Urinary bladder (tissue), 4 donors: ENCODE data around the gene SLC35G3. TPM values are rescaled to one million over a fixed set of nuclear protein-coding genes. Genes with fewer than 3 reads are reported as not detected.
"Not testable (repeated sequence)": the region's sequence is repeated elsewhere in the genome, so short reads cannot be mapped to it uniquely, and the experiment has no call there.

Source experiments
- DNase-seq: peaks from one replicate; pipeline ENCODE4 v3.0.0-alpha.2; 2015; ENCODE audit errors: extremely low spot score
- H3K27ac ChIP-seq: one replicate; pipeline ENCODE4 v1.5.1; 2013; ENCODE audit warnings: low read depth, mild to moderate bottlenecking, moderate library complexity
- H3K36me3 ChIP-seq: one replicate; pipeline ENCODE4 v1.6.1; 2013; ENCODE audit warnings: mild to moderate bottlenecking, moderate library complexity; ENCODE audit not compliant: insufficient read depth
- H3K4me1 ChIP-seq: one replicate; pipeline ENCODE4 v1.6.1; 2013; ENCODE audit warnings: mild to moderate bottlenecking, moderate library complexity; ENCODE audit not compliant: insufficient read depth
- H3K4me3 ChIP-seq: one replicate; pipeline ENCODE4 v1.5.1; 2013; ENCODE audit warnings: low read depth, low read length
- WGBS: extraction: QIAGEN DNeasy Blood & Tissue Kit; methylation state at CpG from one replicate; pipeline ENCODE4 v1.1.7; 2013; 5-methylcytosine and 5-hydroxymethylcytosine counted together
- polyA plus RNA-seq: library from polyadenylated mRNA; stranded (reverse); fragments of 200-250 nt; gene quantifications from one replicate; pipeline ENCODE4 v1.2.3, GENCODE V29; 2013
- total RNA-seq: library from RNA; depleted of rRNA; stranded (reverse); fragments of >200 nt; gene quantifications from one replicate; pipeline ENCODE4 v1.2.3, GENCODE V29; 2014
- donor health status: healthy with polysubstance abuse.
- donor health status: healthy.

Gene SLC35G3
- total RNA-seq (not detected), polyA plus RNA-seq (not detected)

DNA sequence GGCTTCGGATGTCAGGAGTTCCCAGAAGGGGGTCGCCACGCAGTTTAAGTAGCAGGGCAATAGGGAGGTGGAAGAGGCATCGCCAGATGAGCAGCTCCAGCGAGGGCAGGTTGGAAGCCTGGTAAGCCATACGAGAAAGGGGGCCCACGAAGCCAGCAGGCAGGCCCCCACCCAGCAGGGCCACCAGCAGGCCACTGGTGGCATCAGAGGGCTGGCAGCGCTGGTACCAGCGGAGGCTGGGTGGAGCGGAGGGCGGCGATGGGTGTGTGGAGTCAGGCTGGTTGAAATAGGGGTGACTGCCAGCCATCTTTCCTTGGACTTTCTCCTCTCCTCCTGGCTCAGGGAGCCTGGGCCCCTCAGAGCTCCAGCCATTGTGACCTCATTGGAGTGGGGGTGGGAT is at the start of gene SLC35G3:
SLC35G3 (minus strand) TSS at position 393 of the 400 bp plus-strand sequence; CDS start at position 307, 86 bp downstream.
- H3K27ac ChIP-seq, DNase-seq, H3K4me3 ChIP-seq, H3K36me3 ChIP-seq, H3K4me1 ChIP-seq: not testable (repeated sequence)
- 92% methylated on average over 12 of the region's 12 CpGs for WGBS

DNA sequence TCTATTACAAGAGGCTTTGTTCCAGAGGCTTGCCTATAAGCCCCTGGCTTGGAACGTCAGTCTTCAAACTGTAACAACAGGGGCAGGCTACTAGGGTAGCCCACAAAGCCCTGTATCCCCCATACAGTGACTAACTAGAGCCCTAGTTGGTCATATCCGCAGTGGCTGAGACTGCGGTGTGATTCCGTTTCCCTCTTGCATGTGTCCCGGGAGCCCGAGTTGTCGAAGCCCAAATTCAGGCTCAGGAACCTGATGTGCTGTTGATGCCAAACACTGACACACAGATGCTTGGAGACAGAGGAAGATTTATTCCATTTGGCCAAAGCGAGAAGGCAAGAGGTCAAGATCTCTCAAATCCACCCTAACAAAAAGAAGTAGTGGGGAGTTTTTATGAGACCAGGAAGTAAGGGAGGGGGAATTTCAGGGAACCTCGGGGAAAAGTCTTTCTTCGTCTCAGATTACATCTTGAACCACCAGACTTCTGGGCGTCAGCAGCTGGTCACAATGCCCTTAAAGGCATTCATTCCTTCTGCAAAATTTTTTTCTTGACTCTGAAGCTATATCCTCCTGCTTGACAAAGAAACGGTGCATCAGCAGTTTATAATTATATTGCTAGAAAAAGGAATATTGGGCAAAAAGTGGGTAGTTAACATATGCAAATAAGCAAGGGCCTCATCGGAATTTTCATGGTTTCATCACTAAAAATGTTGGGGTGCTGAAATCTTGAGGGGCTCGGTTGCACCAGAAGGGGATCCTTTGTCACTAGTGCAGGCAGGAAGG is 49.6 kb upstream of the SLC35G3 start:
- no peaks in the 10 kb centered on the region for H3K4me1 ChIP-seq
- H3K36me3 ChIP-seq = peaks cover 3% of the 10 kb centered on the region
- peak overlapping the region; percentile 96 for H3K27ac ChIP-seq
- DNase-seq = peak; percentile 67
- 3% methylated on average over 14 of the region's 14 CpGs for WGBS
- peak overlapping the region; percentile 70 for H3K4me3 ChIP-seq

DNA sequence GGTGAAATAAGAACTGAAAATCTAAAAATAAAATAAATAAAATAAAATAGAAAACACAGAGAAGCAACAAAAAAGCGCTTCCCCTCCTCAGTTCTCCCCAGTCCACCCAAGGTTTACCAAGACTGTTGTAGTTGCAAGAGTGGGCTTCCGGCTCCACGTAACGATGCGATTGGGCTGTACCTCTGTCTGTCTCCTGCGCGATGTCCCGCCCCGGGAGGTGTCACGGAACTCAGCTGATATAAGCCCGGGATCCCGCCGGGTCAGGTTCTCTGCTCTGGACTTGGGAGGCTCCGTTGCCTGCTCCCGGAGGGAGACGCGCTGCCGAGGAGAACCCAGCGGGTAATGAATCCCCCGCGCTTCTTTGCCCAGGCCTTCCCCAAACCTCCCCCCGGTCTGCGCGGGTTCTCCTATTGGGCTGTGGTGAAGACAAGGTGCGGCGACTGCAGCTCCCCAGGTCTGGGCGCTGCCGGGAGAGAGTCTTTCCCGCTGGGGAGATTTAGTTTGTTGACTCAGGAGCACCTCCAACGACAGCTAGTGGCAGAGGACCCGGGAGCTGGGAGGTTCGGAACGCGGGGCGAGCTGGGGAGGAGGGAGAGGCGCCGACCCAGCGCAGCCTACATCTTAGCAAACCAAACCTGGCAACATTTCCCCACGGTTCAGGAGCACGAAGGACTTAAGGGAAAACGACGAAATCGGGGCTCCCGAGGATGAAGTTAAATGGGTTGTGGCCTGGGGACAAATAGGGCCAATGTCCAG is 48.8 kb upstream of the SLC35G3 start, which contains the start of gene SLFN5:
SLFN5 (plus strand) TSS at position 268 of the 756 bp plus-strand sequence. CDS start 15,619 bp downstream, outside the sequence.
- DNase-seq = peak; percentile 87
- no peaks in the 10 kb centered on the region for H3K36me3 ChIP-seq
- under 1% methylated on average over 44 of the region's 44 CpGs for WGBS
- no peaks in the 10 kb centered on the region for H3K4me1 ChIP-seq
- peak within 1 kb of the TSS; percentile 96 for H3K27ac ChIP-seq
- peak within 1 kb of the TSS; percentile 70 for H3K4me3 ChIP-seq

DNA sequence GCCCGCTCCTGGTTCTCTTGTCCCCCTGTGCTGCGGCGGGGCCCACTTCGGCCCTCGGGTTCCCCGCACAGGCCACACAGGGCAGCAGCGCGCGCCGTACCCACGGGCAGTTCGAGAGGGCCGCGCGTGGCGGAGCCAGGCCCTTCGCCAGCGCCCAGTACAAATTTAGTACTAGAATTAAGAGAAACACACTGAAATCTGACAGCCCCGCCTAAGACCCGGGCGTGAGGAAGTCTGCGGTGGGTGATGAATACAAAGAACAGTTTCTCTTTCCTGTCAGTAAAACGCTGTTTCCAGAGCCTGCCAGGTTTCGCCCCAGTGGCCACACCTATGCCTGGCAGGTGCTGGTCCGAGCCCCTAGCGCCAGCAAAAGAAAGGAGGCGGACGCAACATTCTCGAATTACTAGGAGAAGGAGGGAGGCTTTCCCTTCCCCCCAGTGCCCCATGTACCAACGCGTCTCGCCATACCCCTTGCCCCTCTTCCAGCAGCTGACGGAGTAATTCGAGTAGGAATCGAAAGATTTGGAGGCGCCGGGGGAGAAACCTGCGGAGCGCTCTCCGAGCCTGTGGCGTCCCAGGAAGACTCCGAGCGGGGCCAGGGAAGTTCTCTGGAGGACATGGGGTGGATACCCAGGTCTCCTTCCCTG is 48.1 kb upstream of the SLC35G3 start:
- Histone ChIP-seq H3K4me1 (no peaks in the 10 kb centered on the region), H3K27ac (peak overlapping the region; percentile 91), H3K4me3 (peak overlapping the region; percentile 70), H3K36me3 (no peaks in the 10 kb centered on the region)
- peak; percentile 59 for DNase-seq
- WGBS = 2% methylated on average over 43 of the region's 43 CpGs

DNA sequence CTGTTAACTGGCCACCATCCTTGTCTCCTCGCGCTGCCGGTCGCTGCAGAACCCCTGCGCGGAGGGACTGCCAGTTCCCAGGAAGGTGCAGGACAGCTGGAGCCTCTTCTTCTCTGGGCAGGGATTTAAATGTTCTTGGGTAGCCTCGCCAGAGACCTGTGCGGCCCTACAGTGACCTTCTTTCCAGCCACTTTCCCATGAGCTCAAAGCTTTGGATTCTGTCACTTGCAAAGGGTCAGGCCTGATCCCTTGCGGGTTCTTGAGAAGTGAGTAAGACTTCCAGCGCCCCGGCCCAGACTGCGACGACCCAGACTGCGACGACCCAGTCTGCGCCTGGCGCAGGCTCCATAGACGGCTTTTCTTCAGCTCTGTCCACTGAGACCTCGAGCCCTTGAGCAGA is 47.3 kb upstream of the SLC35G3 start:
- H3K27ac ChIP-seq = peak overlapping the region; percentile 82
- no peak for DNase-seq

DNA sequence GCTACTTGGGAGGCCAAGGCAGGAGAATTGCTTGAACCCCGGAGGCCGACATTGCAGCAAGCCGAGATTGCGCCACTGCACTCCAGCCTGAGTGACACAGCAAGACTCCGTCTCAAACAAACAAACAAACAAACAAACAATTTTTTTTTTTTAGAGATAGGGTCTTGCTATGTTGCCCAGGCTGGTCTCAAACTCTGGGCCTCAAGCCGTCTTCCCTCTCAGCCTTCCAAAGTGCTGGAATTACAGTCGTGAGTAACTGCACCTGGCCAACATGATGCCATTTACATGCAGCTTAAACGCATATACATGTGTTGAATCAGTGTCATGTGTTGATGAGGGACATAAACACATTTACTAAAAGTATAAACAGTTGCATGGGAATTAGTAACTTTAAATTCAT is 46.7 kb upstream of the SLC35G3 start:
- no peaks in the 10 kb centered on the region for H3K4me1 ChIP-seq
- WGBS = 93% methylated on average over 8 of the region's 8 CpGs
- H3K4me3 ChIP-seq = no peak overlapping the region
- H3K36me3 ChIP-seq = no peaks in the 10 kb centered on the region
- H3K27ac ChIP-seq = no peak overlapping the region
- no peak for DNase-seq

More for the DNA sequence above, 47.3 kb upstream of the SLC35G3 start:
- WGBS = 82% methylated on average over 19 of the region's 19 CpGs
- peak overlapping the region; percentile 70 for H3K4me3 ChIP-seq
- no peaks in the 10 kb centered on the region for H3K36me3 ChIP-seq
- no peaks in the 10 kb centered on the region for H3K4me1 ChIP-seq

DNA sequence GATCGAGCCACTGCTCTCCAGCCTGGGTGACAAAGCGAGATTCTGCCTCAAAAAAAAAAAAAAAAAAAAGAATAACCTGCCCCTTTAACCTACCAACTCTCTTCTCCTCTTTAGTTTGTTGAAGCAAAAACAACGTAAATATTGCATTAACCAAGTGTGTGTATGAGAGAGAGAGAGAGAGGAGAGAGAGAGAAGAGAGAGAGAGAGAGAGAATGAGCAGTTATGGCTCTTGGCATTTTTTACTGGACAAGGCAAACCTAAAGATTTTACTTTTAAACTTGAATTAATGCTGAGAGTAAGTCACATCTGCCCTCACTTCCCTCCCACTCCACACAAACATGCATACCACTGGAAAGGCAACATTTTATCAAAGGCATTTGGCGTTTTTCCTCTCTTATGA is 45.6 kb upstream of the SLC35G3 start:
- Histone ChIP-seq H3K4me1 (no peaks in the 10 kb centered on the region), H3K27ac (no peak overlapping the region), H3K36me3 (no peaks in the 10 kb centered on the region), H3K4me3 (no peak overlapping the region)
- 72% methylated on average over 4 of the region's 4 CpGs for WGBS
- DNase-seq = no peak

DNA sequence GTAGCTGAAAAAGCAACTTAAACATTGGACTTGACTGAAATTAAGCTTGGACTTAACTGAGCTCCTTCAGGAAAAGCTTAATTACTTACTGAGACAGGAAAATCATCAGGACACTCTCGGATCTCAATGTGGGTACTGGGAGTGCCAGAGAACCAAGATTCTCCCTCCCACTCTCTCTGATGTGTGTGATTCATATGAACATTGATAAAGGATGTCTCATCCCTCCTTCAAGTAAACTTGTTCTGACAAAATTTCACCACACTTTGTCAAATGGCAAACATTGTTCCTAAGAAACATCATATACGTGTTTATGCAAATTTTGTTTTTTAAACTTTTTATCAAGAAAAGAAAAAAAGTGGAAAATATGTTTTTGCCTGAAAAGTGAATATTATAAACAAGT is 44.6 kb upstream of the SLC35G3 start:
- 42% methylated on average over 2 of the region's 2 CpGs for WGBS
- Histone ChIP-seq H3K4me3 (no peak overlapping the region), H3K27ac (no peak overlapping the region), H3K36me3 (no peaks in the 10 kb centered on the region), H3K4me1 (no peaks in the 10 kb centered on the region)
- no peak for DNase-seq

DNA sequence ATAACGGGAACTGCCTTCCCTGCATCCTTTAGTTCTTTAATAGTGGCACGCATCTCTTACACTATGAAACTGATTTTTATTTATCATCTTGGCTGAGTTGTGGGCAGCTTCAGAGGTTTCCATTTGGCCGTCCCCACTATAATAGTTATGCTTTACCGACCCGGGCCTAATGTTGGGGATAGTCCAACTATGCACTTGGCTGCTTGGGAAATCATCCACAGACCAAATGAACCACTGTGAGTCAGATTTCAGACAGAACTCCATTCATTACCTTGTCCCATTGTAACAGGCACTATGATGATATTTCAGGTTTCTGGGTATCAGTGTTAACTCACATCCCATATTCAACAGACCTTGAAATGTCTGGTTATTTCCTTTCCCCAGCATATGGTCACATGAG is 42.6 kb upstream of the SLC35G3 start:
- no peak for DNase-seq
- Histone ChIP-seq H3K27ac (no peak overlapping the region), H3K4me3 (no peak overlapping the region), H3K36me3 (no peaks in the 10 kb centered on the region), H3K4me1 (no peaks in the 10 kb centered on the region)
- 78% methylated on average over 5 of the region's 5 CpGs for WGBS

DNA sequence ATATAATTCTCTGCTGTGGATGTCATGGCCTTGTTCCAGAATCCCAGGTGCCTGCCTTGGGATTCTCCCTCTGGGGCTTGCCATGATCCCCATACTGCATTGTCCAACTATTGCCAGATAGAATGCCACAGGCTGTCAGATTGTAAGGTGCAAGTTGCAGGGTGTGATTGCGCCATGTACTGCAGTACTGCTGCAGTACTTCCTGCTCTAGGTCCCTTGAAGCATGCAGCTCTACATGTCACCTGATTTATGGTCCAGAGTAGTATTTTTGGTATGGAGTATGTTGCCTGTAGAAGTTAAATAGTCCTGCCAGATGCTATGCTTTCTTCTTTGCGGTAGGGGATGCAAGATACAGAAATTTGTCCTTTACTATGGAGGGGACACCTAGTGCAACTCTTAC is 41.7 kb upstream of the SLC35G3 start:
- Histone ChIP-seq H3K4me1 (no peaks in the 10 kb centered on the region), H3K36me3 (no peaks in the 10 kb centered on the region), H3K4me3 (no peak overlapping the region), H3K27ac (no peak overlapping the region)
- DNase-seq = no peak
- WGBS = 51% methylated on average over 2 of the region's 2 CpGs

DNA sequence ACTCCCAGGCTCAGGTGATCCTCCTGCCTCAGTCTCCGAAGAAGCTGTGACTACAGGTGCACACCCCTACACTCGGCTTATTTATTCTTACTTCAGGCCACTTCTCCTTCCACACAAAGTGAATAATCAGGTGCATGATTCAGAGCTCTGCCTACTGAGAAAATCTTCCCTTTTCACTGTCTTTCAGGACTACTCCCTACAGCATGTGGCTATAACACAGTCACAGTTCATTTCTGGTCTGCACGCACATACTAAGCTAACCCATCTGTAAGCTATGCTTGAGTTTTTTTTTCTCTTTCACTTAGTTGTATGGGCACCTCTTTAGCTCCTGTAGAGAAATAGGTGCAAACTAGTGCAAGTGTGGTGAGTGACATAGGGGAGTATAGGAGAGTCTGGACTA is 41.1 kb upstream of the SLC35G3 start:
- whole genome bisulfite sequencing = 91% methylated on average over 3 of the region's 3 CpGs
- Histone ChIP-seq H3K4me1 (no peaks in the 10 kb centered on the region), H3K27ac (no peak overlapping the region), H3K36me3 (no peaks in the 10 kb centered on the region), H3K4me3 (no peak overlapping the region)
- no peak for DNase-seq

DNA sequence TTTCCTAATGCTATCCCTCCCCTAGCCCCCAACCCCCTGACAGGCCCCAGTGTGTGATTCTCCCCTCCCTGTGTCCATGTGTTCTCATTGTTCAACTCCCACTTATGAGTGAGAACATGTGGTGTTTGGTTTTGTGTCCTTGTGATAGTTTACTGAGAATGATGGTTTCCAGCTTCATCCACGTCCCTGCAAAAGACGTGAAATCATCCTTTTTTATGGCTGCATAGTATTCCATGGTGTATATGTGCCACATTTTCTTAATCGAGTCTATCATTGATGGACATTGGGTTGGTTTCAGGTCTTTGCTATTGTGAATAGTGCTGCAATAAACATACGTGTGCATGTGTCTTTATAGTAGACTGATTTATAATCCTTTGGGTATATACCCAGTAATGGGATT is 40.1 kb upstream of the SLC35G3 start:
- not testable (repeated sequence) for H3K36me3 ChIP-seq, DNase-seq, H3K27ac ChIP-seq, H3K4me1 ChIP-seq, H3K4me3 ChIP-seq
- WGBS = 84% methylated on average over 4 of the region's 4 CpGs

DNA sequence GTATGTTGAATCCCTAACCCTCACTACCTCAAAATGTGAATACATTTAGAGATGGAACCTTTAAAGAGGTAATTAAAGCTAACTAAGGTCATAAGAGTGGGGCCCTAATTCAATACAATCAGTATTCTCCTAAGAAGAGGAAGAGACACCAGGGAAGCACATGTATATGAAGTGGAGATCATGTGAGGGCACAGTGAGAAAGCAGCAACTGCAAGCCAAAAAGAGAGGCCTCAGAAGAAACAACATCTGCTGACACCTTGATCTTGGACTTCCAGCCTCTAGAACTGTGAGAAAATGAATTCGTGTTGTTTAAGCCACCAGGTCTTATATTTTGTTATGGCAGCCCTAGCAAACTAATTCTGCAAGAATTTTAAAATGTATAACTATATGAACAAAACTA is 35.4 kb upstream of the SLC35G3 start:
- DNase-seq = no peak
- 75% methylated on average over 1 of the region's 1 CpG for WGBS
- H3K27ac ChIP-seq = no peak overlapping the region

More for the DNA sequence above, 35.4 kb upstream of the SLC35G3 start:
- Histone ChIP-seq H3K4me3 (no peak overlapping the region), H3K4me1 (no peaks in the 10 kb centered on the region), H3K36me3 (no peaks in the 10 kb centered on the region)
